ENCODE measurements around the gene ACTR2.

Gene ACTR2

DNA sequence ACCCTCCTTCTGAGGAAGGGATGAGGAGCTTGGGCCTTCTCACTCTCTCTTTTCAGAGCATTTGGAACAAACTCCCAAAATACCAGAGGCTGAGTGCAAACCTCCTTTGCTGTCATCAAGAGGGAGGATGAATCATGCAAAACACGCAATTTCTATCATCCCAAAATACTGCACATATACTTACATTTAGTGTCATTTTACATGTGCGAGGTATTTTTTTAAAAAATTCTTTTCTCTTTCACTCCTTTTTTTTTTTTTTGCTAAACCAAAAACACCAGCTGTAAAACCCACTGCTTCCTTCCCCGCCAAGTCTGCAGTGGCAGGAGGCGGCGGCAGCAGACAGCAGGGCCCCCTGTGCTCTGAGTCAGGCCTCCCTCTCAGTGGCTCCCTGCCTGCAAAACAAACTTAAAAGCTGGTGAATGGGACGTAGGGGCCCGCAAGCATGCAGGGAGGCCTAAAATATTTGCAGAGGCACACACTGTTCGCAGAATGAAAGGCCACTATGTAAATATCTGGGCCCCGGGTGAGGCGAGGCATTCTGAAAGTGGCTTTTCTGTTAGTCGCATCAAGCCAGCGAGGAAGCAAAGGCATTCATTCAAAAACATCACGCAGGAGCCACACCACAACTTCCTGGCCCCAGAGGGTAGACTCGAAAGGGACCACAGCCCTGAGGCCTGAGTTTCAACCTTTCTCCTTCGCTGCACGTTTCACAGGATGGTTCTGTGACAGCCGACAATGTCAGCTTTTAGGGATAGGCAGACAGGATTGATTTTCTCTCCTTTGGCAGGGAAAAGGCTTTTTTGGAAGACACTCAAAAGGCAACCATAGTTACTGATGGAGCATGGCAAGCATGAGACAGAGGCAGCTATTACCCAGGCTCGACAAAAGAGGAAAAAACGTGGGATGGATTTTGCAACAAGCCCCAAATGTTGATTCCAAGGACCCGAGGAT lies 73.4 kb downstream of the ACTR2 start:
- H3K4me3 ChIP-seq (replicated peaks in 1 of 2; ENCODE audit: low read depth in 2 of 2, low read length in 2 of 2) = no peak overlapping the region
- DNase-seq (ENCODE audit: low read depth in 2 of 2) = peak; percentile 73 to 88
- TF ChIP-seq, protein P1, sequence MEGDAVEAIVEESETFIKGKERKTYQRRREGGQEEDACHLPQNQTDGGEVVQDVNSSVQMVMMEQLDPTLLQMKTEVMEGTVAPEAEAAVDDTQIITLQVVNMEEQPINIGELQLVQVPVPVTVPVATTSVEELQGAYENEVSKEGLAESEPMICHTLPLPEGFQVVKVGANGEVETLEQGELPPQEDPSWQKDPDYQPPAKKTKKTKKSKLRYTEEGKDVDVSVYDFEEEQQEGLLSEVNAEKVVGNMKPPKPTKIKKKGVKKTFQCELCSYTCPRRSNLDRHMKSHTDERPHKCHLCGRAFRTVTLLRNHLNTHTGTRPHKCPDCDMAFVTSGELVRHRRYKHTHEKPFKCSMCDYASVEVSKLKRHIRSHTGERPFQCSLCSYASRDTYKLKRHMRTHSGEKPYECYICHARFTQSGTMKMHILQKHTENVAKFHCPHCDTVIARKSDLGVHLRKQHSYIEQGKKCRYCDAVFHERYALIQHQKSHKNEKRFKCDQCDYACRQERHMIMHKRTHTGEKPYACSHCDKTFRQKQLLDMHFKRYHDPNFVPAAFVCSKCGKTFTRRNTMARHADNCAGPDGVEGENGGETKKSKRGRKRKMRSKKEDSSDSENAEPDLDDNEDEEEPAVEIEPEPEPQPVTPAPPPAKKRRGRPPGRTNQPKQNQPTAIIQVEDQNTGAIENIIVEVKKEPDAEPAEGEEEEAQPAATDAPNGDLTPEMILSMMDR (IDR thresholded peaks at IDR 0.05; ENCODE audit: low read depth, low read length) = no peak

DNA sequence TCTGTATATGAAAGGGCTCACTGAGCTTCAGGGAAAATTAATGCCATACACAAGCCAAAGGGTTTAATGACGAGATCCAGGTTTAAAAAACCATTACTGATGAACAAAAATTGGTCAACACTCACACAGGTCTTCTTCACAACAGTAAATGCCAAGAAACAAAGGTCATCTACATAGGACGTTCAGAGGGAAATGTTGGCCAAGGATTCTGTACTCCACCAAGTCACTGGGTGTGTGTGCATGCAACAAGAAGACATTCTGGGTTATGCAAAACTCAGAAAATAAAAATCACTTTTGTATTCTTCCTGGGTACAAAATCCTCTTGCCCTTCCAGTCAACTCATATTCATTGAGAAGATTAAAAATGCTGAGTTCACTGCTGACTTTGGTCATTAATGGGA lies 78.3 kb downstream of the ACTR2 start:
- DNase-seq (ENCODE audit: low read depth in 2 of 2) = no peak
- TF ChIP-seq, protein P1 (IDR thresholded peaks at IDR 0.05; ENCODE audit: low read depth, low read length) = no peak
- no peak overlapping the region for H3K4me3 ChIP-seq (replicated peaks in 1 of 2; ENCODE audit: low read depth in 2 of 2, low read length in 2 of 2)

DNA sequence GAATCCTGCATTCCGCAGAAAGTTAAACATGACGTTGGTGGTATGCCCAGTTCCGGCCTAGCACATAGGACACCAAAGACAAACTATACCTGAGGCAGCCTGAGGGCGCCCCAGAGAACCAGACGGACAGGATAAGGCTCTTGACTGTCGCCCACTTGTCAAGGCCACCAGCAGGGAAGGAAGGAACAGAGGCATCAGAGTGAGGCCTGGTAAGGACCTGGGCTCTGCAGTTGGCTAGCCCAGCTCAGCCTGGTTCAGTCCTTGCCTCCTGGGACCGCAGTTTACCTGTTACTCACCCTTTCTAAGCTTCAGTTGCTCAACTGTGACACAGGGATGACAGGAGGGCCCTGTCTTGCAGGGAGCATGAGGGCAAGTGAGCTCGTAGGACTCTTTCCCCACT lies 82.1 kb downstream of the ACTR2 start:
- TF ChIP-seq, protein P1 (IDR thresholded peaks at IDR 0.05; ENCODE audit: low read depth, low read length) = no peak
- no peak overlapping the region for H3K4me3 ChIP-seq (replicated peaks in 1 of 2; ENCODE audit: low read depth in 2 of 2, low read length in 2 of 2)
- DNase-seq (ENCODE audit: low read depth in 2 of 2) = peak in 1 of 2 donors; percentile 34

DNA sequence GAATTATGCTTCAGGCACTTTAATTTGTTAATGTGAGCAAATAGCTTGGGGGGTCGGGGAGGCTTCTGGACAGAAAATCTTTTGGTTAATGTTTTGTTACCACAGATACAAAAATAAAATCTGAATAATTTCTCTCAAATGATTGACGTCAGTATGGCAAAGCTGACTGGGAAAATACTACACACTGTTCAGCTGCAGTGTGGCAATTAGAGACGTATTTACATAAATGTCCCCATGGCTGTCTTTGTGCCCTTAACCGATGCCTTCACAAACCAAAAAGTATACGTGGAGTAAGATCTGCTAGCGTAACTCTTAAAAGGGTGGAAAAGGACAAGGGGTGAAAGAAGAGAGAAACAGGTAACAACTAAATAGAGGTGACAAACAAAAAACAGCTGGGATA lies 83.4 kb downstream of the ACTR2 start:
- no peak overlapping the region for H3K4me3 ChIP-seq (replicated peaks in 1 of 2; ENCODE audit: low read depth in 2 of 2, low read length in 2 of 2)
- TF ChIP-seq, protein P1 (IDR thresholded peaks at IDR 0.05; ENCODE audit: low read depth, low read length) = no peak
- no peak for DNase-seq (ENCODE audit: low read depth in 2 of 2)

DNA sequence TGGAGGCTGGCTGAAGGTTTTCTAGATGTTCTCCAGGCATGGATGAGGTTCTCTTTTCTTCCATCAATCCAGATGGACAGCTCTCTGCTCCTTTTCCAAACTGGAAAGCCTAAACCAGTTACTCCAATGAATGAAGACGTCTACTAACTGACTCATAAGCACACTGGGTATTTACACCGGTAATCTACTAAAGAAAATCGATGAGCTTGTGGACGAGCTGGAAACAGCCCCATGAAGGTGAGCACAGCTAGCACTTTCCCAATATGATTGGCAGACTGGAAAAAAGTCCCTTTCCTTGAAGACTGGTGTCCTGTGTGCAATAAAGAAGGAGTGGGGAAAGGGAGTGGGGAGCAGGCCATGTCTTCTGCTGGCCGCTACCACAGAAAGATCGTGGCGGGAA lies 84.0 kb downstream of the ACTR2 start:
- TF ChIP-seq, protein P1 (IDR thresholded peaks at IDR 0.05; ENCODE audit: low read depth, low read length) = no peak
- H3K4me3 ChIP-seq (replicated peaks in 1 of 2; ENCODE audit: low read depth in 2 of 2, low read length in 2 of 2) = no peak overlapping the region
- DNase-seq (ENCODE audit: low read depth in 2 of 2) = no peak

DNA sequence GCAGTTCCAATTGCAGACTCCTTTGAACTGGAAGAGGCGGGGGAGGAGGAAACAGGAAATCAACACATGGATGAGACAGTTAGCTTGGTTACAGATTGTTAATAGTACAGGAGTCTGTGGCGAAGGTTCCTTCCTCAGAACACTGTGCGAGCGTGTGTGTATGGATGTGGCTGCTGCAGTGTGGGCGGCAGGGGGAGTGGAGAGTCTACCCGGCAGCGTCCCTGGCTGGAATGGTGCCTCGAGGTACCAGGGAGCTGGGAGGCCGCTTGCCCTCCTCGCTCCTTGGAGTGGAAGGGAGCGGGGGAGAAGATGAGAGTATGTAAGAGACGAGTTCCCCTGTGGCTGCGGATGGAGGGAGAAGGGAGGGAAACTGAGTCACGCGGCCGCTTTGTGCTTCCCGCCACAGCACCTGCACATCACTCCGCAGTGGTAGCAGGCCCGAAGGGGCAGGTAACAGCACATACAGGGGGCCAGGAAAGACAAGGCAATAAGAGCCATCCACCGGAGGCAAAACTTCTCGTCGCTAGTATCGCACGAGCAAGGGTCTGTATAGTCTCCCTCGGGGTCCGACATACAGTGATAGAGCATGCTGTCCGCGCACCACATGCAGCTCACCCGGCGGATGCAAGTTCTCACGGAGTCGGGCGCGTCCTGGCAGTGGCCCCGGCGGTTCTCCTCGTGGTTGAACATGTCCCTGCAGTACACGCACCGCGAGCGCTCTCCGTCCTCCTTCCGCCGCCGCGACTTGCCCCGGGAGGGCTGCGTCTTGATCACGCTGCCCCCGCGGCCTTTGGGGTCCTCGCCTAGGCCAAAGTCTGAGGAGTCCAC lies 85.7 kb downstream of the ACTR2 start:
- DNase-seq (ENCODE audit: low read depth in 2 of 2) = no peak

More for the DNA sequence above, 85.7 kb downstream of the ACTR2 start:
- TF ChIP-seq, protein P1 (IDR thresholded peaks at IDR 0.05; ENCODE audit: low read depth, low read length) = no peak
- H3K4me3 ChIP-seq (replicated peaks in 1 of 2; ENCODE audit: low read depth in 2 of 2, low read length in 2 of 2) = no peak overlapping the region
